ENCODE measurements around the gene SPRR1B. TPM values are rescaled to one million over a fixed set of nuclear protein-coding genes. Genes with fewer than 3 reads are reported as not detected.
"Not testable (repeated sequence)": the region's sequence is repeated elsewhere in the genome, so short reads cannot be mapped to it uniquely, and the experiment has no call there.

Gene SPRR1B
- total RNA-seq, 1 donor from 2014 or later: not detected

DNA sequence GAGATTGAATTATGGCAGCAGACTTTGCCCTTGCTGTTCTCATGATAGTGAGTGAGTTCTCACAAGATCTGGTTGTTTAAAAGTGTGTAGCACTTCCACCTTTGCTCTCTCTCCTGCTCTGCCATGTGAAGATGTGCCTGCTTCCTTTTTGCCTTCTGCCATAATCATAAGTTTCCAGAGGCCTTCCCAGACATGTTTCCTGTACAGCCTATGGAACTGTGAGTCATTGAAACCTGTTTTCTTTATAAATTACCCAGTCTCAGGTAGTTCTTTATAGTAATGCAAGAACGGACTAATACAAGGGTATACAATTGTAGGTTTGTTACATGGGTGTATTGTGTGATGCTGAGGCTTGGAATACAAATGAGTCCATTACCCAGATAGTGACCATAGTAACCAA is 4.2 kb downstream of the SPRR1B start:
- no peak for ATAC-seq
- no peak for DNase-seq (ENCODE audit: low spot score)

DNA sequence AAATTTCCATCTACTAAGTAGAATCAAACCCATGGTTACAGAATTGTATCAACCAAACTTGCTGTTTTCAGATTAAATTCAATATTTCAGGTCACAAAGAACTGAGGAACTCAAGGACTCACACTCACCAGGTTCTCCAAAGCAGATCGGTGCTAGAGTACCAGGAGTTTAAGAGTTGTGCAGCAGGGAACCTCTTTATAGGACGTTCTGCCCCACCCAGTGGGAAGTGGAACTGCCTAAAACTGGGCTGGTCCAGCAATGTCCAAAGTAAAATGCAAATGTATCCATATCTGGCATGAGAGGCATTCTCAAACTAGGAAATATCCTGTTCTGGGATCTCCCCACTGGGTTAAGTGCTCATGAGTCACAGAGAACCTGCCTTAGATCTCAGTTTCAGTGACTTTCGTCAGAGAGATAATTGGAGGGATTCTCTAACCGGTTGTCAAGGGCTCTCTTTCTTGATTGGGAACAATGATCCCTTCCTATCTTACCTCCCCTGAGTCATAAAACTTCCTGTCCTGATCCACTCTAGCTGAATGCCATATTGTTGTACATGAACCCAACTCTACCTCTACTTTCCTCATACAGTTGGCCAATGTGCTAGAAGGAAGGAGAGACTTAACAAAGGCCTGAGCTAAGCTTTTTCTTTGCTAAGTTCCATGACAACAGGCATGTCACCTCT is 10.1 kb downstream of the SPRR1B start, which contains the start of gene SPRR2D:
Gene SPRR2D (minus strand): TSS at position 171 of the 682 bp plus-strand sequence. CDS start 774 bp downstream, outside the sequence.
- no peak for DNase-seq (ENCODE audit: low spot score)
- ATAC-seq: no peak

DNA sequence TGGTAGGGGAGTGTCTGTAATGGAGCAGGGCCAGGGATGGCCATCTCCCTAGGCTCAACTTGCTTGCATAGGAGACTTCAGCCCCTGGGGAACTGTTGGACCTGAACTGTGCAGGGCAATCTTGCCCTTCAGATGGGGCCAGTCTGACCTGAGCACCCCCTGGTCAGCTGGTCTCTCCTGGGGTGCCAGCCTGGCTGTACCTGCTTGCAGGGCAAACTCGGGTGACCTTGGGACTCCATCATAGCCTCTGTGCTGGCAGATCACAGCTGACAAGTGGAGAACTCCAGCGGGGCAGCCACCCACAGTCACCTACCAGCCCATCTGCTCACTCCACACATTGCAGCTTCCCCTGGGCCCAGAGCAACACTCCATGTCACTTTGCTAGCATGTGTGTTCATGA is 18.2 kb downstream of the SPRR1B start:
- DNase-seq (ENCODE audit: low spot score): no peak
- ATAC-seq: no peak

DNA sequence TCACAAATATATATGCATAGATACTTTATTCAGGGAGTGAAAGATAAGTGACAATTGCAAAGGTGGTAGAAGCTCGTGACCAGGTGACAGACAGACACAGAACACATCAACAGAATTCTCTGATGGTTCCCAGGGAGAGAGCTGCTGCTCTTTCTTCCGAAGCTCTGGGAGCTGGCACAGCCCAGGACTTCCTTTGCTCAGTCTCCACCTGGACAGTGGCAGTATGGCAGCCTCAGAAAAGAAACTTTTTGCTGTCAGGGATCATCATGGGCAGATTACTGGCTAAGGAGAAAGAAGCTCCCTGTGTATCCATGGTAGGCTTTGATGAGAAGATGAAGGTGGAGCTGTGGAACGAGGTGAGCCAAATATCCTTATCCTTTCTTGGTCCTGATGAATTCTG is 25.1 kb downstream of the SPRR1B start:
- not testable (repeated sequence) for ATAC-seq; DNase-seq (ENCODE audit: low spot score)

DNA sequence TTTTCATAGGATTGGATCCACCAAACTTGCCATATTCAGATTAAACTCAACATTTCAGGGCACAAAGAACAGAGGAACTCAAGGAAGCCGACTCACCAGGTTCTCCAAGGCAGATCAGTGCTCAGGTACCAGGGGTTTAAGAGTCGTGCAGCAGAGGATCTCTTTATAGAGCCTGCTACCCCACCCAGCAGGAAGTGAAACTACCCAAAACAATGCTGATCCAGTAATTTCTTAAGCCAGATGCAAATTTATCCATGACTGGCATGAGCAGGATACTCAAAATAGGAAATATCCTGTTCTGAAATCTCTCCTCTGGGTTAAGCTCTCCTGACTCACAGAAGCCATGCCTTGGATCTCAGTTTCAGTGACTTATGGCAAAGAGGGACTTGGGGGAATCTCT is 26.4 kb downstream of the SPRR1B start, which contains the start of gene SPRR2A:
Gene SPRR2A (minus strand): TSS at position 138 of the 400 bp plus-strand sequence. CDS start 777 bp downstream, outside the sequence.
- DNase-seq (ENCODE audit: low spot score) (no peak), ATAC-seq (no peak)

DNA sequence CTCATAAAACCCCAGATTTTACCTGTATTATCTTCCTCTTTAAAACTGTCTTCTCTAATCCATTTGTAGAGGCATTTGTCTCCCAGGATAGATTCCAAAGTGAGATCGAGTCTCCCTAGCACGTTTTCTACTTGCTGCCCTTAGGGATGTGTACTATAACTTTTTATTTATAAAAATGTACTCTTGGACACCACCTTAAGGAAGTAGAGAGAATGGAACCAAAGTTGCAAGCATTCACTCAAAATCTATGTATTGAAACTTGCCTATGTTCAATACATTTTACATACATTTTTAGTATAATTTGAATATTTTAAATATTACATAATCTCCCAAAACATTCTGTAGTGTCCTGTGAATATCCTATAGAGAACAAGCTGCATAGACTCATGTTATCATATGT is 27.2 kb downstream of the SPRR1B start:
- no peak for ATAC-seq

DNA sequence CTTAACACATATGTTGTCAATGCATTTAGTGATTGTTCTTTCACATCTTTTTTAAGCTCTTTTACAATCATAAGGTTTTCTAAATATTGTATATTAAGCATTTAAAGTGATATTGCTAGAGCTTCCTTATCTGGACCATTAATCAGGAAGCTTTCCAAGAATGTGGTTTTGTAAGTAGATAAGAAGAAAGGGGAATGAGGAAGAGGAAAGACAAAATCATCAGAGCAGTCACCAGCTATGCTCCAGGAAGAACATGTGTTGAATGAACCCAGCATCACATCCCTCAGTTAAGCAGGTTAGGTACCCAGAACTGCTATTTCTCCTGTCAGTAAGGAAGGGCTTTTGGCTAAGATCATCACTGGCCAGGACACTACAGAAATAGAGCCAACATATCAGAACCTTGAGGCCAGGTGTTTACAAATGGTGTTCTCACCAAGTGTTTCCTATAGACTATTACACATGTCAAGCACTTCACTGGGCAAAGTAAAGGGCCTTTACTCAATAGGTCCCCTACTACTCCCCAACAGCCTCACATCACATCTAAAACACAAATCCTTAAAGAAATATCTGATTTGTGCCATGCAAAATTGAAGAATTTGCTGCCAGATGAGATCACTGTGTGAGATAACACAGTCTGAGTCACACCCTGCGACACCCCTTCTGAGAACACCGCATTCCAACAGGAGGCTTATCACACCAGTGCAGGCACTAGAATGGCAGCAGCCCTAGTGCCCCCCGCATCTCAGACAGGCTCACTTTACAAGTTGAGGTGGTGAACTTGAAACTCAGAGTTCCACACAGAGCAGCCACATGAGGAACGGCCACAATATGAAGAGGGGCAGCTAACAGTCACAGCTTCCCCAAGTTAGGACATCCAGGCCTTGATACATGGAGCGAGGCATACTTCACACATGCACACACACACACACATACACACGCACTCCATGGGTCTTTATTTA is 28.1 kb downstream of the SPRR1B start:
- DNase-seq (ENCODE audit: low spot score): no peak
- ATAC-seq: no peak

More for the DNA sequence above, 27.2 kb downstream of the SPRR1B start:
- DNase-seq (ENCODE audit: low spot score): no peak

DNA sequence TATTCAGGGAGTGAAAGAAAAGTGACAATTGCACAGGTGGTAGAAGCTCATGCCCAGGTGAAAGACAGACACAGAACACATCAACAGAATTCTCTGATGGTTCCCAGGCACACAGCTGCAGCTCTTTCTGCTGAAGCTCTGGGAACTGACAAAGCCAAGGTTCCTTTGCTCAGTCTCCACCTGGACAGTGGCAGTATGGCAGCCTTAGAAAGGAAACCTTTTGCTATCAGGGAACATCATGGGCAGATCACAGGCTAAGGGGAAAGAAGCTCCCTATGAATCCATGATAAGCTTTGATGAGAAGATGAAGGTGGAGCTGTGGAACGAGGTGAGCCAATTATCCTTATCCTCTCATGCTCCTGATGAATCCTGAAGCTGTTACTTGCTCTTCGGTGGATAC is 39.2 kb downstream of the SPRR1B start:
- DNase-seq (ENCODE audit: low spot score): no peak
- no peak for ATAC-seq

DNA sequence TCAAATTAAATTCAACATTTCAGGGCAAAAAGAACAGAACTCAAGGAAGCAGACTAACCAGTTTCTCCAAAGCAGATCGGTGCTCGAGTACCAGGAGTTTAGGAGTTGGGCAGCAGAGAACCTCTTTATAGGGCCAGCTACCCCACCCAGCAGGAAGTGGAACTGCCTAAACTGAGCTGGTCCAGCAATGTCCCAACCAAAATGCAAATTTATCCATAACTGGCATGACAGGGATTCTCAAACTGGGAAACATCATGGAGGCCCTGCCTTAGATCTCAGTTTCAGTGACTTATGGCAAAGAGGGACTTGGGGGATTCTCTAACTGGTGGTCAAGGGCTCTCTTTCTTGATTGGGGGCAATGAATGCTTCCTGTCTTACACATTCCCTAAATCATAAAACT is 40.5 kb downstream of the SPRR1B start, which contains the start of gene SPRR2B:
Gene SPRR2B (minus strand): TSS at position 101 of the 400 bp plus-strand sequence. CDS start 772 bp downstream, outside the sequence.
- no peak for DNase-seq (ENCODE audit: low spot score)

DNA sequence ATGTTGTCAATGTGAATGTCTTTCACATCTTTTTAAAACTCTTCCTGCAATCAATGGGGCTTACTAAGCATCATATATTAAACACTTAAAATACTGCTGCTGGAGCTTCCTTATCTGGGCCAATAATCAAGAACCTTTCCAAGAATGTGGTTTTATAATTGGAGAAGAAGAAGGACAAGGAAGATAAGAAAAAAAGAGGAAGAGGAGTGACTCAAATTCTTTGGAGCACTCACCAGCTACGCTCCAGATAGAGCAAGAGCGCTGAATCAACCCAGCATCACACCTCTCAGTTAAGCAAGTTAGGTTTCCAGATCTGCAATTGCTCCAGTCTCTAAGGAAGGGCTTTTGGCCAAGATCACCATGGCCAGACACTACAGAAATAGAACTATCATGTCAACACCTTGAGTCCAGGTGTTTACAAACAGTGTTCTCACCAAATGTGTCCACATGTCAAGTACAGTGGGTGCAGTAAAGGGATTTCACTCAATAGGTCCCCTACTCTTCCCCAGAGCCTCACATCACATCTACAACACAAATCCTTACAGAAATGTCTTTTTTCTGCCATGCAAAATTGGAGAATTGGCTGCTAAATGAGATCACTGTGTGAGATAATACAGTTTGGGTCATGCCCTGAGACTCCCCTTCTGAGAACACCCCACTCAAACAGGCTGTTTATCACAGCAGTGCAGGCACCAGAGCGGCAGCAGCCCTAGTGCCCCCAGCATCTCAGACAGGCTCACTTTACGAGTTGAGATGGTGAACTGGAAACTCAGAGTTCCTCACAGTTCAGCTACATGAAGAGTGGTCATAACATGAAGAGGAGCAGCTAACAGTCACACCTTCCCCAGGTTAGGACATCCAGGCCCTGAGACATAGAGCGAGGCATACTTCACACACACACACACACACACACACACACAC is 42.1 kb downstream of the SPRR1B start:
- no peak for DNase-seq (ENCODE audit: low spot score)
- no peak for ATAC-seq

More for the DNA sequence above, 40.5 kb downstream of the SPRR1B start, which contains the start of gene SPRR2B:
- no peak for ATAC-seq

DNA sequence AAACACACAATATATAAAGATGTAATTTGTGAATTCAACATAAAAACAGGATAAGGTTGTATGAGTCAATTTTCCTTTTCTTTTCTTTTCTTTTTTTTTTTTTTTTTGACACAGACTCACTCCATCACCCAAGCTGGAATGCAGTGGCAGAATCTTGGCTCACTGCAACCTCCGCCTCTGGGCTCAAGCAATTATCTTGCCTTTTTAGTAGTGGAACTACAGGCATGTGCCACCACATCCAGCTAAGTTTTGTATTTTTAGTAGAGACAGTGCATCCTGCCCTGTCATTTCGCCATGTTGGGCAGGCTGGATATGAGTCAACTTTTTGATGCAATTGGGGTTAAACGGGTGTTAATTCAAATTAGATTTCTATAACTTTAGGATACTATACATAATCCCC is 50.7 kb downstream of the SPRR1B start:
- no peak for ATAC-seq
- no peak for DNase-seq (ENCODE audit: low spot score)

Other genes with a start within 250 kb of the SPRR1B start
- not detected for gene LCE1E, start 244.9 kb upstream of the SPRR1B start, total RNA-seq
- not detected for gene LCE1D, start 234.5 kb upstream of the SPRR1B start, total RNA-seq
- gene LCE1C, start 224.6 kb upstream of the SPRR1B start, total RNA-seq: not detected
- not detected for gene LCE1B, start 219.2 kb upstream of the SPRR1B start, total RNA-seq
- gene LCE1A, start 203.7 kb upstream of the SPRR1B start, total RNA-seq: not detected
- not detected for gene LCE6A, start 188.3 kb upstream of the SPRR1B start, total RNA-seq
- gene LCE7A, start 171.2 kb upstream of the SPRR1B start, total RNA-seq: not detected
- not detected for gene SMCP, start 152.9 kb upstream of the SPRR1B start, total RNA-seq
- gene IVL, start 122.7 kb upstream of the SPRR1B start, total RNA-seq: not detected
- gene SPRR5, start 84.0 kb upstream of the SPRR1B start, total RNA-seq: not detected
- not detected for gene SPRR4, start 60.6 kb upstream of the SPRR1B start, total RNA-seq
- gene SPRR1A, start 47.1 kb upstream of the SPRR1B start, total RNA-seq: not detected
- not detected for gene SPRR3, start 29.5 kb upstream of the SPRR1B start, total RNA-seq
- gene SPRR2D, start 9.9 kb downstream of the SPRR1B start, total RNA-seq: not detected
- not detected for gene SPRR2A, start 26.3 kb downstream of the SPRR1B start, total RNA-seq
- not detected for gene SPRR2B, start 40.4 kb downstream of the SPRR1B start, total RNA-seq
- not detected for gene SPRR2E, start 63.3 kb downstream of the SPRR1B start, total RNA-seq
- not detected for gene SPRR2F, start 82.3 kb downstream of the SPRR1B start, total RNA-seq
- not detected for gene SPRR2G, start 119.7 kb downstream of the SPRR1B start, total RNA-seq
- not detected for gene LELP1, start 172.2 kb downstream of the SPRR1B start, total RNA-seq
- gene PRR9, start 186.4 kb downstream of the SPRR1B start, total RNA-seq: not detected
- not detected for gene LORICRIN, start 228.5 kb downstream of the SPRR1B start, total RNA-seq